Measurements from ENCODE around the gene CARMIL1. TPM values are rescaled to one million over a fixed set of nuclear protein-coding genes. Genes with fewer than 3 reads are reported as not detected.

The CARMIL1 gene
- total RNA-seq, 4 donors from 2014 or later = 14.9 to 23.5 (median 20.3) TPM

DNA sequence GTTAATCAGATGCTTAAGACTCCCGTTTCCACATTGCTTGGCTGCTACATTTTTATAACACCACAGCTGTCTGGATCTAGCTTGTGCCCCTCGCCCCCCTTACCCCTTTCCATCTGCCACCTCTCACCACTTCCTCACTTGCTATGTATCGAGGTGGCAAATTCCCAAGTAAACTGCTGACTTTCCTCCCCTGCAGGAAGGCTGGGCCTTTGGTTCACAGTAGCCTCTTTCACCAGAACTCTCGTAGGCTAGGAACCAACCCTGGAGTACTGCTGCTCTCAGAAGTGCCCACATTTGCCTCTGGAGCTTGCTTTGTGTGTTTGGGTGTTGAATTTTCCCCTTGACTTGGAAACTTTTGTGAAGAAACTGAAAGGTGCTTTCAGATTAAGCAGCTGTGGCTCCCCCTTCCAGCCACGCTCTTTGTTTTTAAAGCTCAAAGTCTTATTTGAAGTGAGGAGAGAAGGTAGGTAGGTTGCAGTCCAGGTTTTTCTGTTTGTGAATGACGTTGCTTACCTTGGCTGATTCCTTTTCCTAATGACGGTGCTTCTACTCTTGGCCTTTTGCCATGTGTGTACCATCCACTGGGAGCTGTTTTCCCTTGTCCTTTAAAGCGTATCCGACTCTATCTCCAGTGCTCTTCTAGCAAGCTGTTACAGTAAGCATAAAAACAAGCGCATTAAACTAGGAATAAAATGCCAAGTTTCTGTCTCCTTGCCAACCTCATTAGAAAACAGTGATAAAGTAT lies 90.4 kb downstream of the CARMIL1 start:
- no peak for TF ChIP-seq POLR2A (IDR thresholded peaks at IDR 0.05)
- TF ChIP-seq, protein P1, sequence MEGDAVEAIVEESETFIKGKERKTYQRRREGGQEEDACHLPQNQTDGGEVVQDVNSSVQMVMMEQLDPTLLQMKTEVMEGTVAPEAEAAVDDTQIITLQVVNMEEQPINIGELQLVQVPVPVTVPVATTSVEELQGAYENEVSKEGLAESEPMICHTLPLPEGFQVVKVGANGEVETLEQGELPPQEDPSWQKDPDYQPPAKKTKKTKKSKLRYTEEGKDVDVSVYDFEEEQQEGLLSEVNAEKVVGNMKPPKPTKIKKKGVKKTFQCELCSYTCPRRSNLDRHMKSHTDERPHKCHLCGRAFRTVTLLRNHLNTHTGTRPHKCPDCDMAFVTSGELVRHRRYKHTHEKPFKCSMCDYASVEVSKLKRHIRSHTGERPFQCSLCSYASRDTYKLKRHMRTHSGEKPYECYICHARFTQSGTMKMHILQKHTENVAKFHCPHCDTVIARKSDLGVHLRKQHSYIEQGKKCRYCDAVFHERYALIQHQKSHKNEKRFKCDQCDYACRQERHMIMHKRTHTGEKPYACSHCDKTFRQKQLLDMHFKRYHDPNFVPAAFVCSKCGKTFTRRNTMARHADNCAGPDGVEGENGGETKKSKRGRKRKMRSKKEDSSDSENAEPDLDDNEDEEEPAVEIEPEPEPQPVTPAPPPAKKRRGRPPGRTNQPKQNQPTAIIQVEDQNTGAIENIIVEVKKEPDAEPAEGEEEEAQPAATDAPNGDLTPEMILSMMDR (IDR thresholded peaks at IDR 0.05) = no peak
- no peak for DNase-seq (ENCODE audit: low spot score in 2 of 2)
- H3K4me3 ChIP-seq (ENCODE audit: low read depth, poor library complexity, severe bottlenecking) = no peak overlapping the region
- 34 to 41% methylated on average over 10 of the region's 10 CpGs for WGBS, 2 donors
- intact Hi-C loops (cut with DNase I; ENCODE audit: low total_unique reads) = no loop called here

DNA sequence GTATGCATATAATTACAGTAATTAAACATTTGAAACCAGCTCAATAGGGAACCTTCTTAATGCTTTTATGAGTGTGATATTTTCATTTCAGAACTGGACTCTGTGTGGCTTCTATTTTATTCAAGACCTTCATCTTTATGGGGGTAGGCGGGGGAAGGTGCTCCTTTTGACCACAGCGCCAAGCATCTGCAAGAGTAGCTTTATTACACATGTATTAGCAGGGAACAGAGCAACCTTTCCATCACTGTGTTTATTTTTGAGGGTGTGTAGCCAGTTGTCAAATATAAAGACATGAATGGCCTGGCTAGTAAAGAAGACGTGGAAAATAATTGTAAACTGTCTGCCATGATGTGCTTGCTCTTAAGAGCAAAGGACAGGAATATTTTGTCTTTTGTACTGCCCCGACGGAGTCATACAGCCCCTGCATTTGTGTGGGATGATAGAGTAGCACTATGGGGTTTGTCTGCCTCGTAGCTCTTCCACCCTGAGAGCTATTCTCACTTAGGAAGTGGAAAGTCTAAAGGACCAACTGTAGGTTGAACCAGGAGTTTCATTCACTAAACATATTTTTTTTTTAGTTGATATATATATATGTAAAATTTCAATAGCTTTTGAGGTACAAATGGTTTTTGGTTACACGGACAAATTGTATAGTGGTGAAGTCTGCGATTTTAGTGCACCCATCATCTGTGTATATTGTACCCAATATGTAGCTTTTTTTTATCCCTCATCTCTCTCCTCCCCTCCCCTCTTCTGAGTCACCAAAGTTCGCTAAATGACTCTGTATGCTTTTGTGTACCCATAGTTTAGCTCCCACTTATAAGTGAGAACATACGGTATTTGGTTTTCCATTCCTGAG lies 91.2 kb downstream of the CARMIL1 start:
- TF ChIP-seq POLR2A (IDR thresholded peaks at IDR 0.05) = no peak
- TF ChIP-seq, protein P1 (IDR thresholded peaks at IDR 0.05) = no peak
- no peak overlapping the region for H3K4me3 ChIP-seq (ENCODE audit: low read depth, poor library complexity, severe bottlenecking)
- 89% methylated on average over 10 of the region's 10 CpGs for WGBS, 2 donors
- intact Hi-C loops (cut with DNase I; ENCODE audit: low total_unique reads) = no loop called here
- no peak for DNase-seq (ENCODE audit: low spot score in 2 of 2)

DNA sequence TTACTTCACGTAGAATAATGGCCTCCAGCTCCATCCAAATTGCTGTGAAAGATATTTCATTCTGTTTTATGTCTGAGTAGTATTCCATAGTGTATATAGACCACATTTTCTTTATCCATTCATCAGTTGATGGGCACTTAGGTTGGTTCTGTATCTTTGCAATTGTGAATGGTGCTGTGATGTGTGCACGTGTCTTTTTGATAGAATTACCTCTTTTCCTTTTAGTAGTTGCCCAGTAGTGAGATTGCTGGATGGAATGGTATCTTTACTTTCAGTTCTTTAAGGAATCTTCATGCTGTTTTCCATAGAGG lies 91.8 kb downstream of the CARMIL1 start:
- no peak overlapping the region for H3K4me3 ChIP-seq (ENCODE audit: low read depth, poor library complexity, severe bottlenecking)
- DNase-seq (ENCODE audit: low spot score in 2 of 2) = no peak
- WGBS, 2 donors = 91 to 93% methylated on average over 2 of the region's 2 CpGs
- TF ChIP-seq, protein P1 (IDR thresholded peaks at IDR 0.05) = no peak
- TF ChIP-seq POLR2A (IDR thresholded peaks at IDR 0.05) = no peak
- intact Hi-C loops (cut with DNase I; ENCODE audit: low total_unique reads) = no loop called here

DNA sequence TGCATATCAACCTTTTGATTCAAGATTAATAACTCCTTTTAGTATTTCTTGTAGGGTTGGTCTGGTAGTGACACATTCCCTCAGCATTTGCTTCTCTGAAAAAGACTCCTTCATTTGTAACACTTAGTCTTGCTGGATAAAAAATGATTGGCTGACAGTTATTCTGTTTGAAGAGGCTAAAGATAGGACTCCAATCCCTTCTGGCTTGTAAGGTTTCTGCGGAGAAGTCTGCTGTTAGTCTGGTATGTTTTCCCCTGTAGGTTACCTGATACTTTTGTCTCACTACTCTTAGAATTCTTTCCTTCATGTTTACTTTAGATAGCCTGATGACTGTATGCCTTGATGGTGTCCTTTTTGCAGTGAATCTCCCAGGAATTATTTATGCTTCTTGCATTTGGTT lies 96.0 kb downstream of the CARMIL1 start:
- 95 to 100% methylated on average over 1 of the region's 1 CpG for WGBS, 2 donors
- TF ChIP-seq POLR2A (IDR thresholded peaks at IDR 0.05) = no peak
- TF ChIP-seq, protein P1 (IDR thresholded peaks at IDR 0.05) = no peak
- intact Hi-C loops (cut with DNase I; ENCODE audit: low total_unique reads) = no loop called here
- H3K4me3 ChIP-seq (ENCODE audit: low read depth, poor library complexity, severe bottlenecking) = no peak overlapping the region
- DNase-seq (ENCODE audit: low spot score in 2 of 2) = no peak

DNA sequence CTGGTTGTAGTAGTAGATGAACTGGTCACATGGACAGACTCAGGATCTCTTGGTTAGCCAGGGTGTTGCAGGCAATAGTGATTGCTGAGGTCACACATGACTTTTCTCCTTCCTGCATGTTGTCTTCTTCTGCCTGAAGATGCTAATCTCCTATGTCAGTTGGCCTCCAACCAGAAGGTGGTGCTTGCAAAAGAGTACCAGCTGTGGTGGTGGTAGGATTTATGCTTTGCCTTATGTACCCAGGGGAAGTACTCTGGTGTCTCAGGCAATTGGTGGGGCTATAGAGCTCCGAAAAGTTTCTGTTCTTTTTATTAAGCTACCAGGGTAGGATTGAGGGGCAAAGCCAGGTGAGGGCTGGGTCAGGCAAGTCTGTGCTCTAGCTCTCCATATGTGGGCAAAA lies 98.5 kb downstream of the CARMIL1 start:
- TF ChIP-seq POLR2A (IDR thresholded peaks at IDR 0.05) = no peak
- TF ChIP-seq, protein P1 (IDR thresholded peaks at IDR 0.05) = no peak
- DNase-seq (ENCODE audit: low spot score in 2 of 2) = no peak
- WGBS, 2 donors = 100% methylated on average over 1 of the region's 1 CpG
- no peak overlapping the region for H3K4me3 ChIP-seq (ENCODE audit: low read depth, poor library complexity, severe bottlenecking)
- intact Hi-C loops (cut with DNase I; ENCODE audit: low total_unique reads) = no loop called here
